Fibroblast of lung (primary cell): ENCODE data around the gene ZCWPW2.

Experiments
- CTCF ChIP-seq, 2 donors: IDR thresholded peaks in 1 of 2; conservative IDR thresholded peaks in 1 of 2; 1 replicate in 1 of 2; 2 replicates in 1 of 2; pipeline ENCODE4 v1.5.1; 2011 to 2012; ENCODE audit warnings: low read length in 2 of 2, control low read depth in 1 of 2, inconsistent platforms in 1 of 2, low read depth in 1 of 2, mild to moderate bottlenecking in 1 of 2
- EZH2 ChIP-seq: IDR thresholded peaks from 2 replicates; pipeline ENCODE4 v1.5.1; 2012; ENCODE audit warnings: low read length, control low read depth, mild to moderate bottlenecking; ENCODE audit errors: missing control alignments

- TF ChIP-seq EZH2 = no peak
- TF ChIP-seq CTCF (conservative IDR thresholded peaks at IDR 0.05 in 1 of 2, IDR thresholded peaks at IDR 0.05 in 1 of 2; ENCODE audit: low read depth in 1 of 2, low read length in 2 of 2) = no peak
Measured at GRCh38 chr3:28337230-28337629, 11.3 kb upstream of the ZCWPW2 start.
